ENCODE data around the gene PLXNA1. TPM values are rescaled to one million over a fixed set of nuclear protein-coding genes. Genes with fewer than 3 reads are reported as not detected.

Gene PLXNA1
- total and polyA plus RNA-seq, 9 of the 15 experiments (the other 6 are each of a cell fraction or from before 2014, with no cell fraction given), result 0.23 to 59.9 (median 16.8) TPM

DNA sequence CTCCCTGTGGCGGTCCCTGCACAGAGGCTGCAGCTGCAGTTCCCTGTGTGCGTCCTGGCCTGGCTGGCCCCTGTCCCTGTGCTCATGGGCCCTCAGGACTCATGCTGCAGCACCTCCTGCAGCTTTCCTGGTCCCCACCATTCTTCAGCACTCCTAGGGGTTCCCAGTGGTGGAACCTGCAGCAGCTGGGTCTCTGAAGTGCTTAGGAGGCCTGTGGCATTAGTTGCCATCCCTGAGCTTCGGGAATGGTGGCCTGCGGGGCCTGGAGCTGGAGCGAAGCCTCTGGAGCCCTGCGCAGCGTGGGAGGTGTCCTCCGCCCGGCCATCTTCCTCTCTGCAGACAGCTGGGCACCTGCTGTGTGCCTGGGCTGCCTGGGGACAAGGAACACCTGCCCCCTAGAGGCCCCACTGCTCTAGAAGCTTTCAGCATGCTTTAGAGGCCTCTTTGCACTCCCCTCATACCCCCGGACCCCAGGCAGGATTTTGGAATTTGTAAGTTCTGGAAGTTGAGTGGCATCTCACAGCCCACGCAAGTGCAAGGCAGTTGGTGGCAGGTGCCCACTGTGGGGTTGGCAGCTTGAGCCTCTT is 13.1 kb downstream of the PLXNA1 start:
- ATAC-seq (peak; percentile 63), FAIRE-seq (no peak), DNase-seq (ENCODE audit: extremely low read depth in 1 of 4, low spot score in 3 of 4) (no peak)
- intact Hi-C loops (cut with micrococcal nuclease) (no loop called here), in situ Hi-C loops (cut with MboI) (no loop called here)
- no peak overlapping the region for H3K4me3 ChIP-seq
- peaks cover 3% of the 10 kb centered on the region for H3K9me1 ChIP-seq (ENCODE audit: control insufficient read depth, insufficient read depth, low read length)
- peaks cover 66% of the 10 kb centered on the region for H3K79me2 ChIP-seq (ENCODE audit: control insufficient read depth, insufficient read depth, low read length)
- H3K27me3 ChIP-seq (ENCODE audit: control insufficient read depth in 2 of 2, insufficient read depth in 2 of 2, low read length in 2 of 2), result no peaks in the 10 kb centered on the region
- peak overlapping the region in 1 of 2 experiments; percentile 35; a peak in 1 of 4 replicates for H3K9ac ChIP-seq (ENCODE audit: insufficient read depth in 1 of 2, low read depth in 2 of 2, low read length in 2 of 2)
- no peak overlapping the region for H3K27ac ChIP-seq (ENCODE audit: extremely low read depth, low read depth, low read length)
- ChIA-PET CTCF (ENCODE audit: low intra/inter-chr PET ratio) (no interaction called here), POLR2A (interaction anchor here (0.5 kb wide), 1 partner anchor 10 kb away, joined by 3 read pairs; no protein-coding TSS in a partner anchor)
- 95% methylated on average over 4 of the region's 11 CpGs for WGBS (ENCODE audit: insufficient coverage, low coverage, missing lambda C conversion rate)
- BruUV-seq (replicated peaks), result no TSS peak
- peaks cover 0 to 31% of the 10 kb centered on the region in 2 experiments; a peak in 1 of 5 replicates for H3K4me1 ChIP-seq (replicated peaks in 1 of 2; ENCODE audit: control insufficient read depth in 2 of 2, insufficient read depth in 2 of 2, low read length in 2 of 2)
- no peaks in the 10 kb centered on the region for H3K9me3 ChIP-seq (replicated peaks; ENCODE audit: control insufficient read depth, insufficient read depth, low read depth, low read length)
- H3K4me2 ChIP-seq (ENCODE audit: insufficient read depth, low read length), result no peak overlapping the region
- no peak overlapping the region for H2AFZ ChIP-seq (ENCODE audit: low read depth, low read length)
- H3K36me3 ChIP-seq (ENCODE audit: control insufficient read depth, insufficient read depth, low read length), result peaks cover 32% of the 10 kb centered on the region; the same call in 1 of the 3 replicates
- peaks cover 28% of the 10 kb centered on the region; the same call in 1 of the 2 replicates for H4K20me1 ChIP-seq (replicated peaks; ENCODE audit: control insufficient read depth, insufficient read depth, low read length)
- TF ChIP-seq BDP1 (IDR thresholded peaks at IDR 0.05; ENCODE audit: insufficient read depth, insufficient read length) (no peak), SAFB (IDR thresholded peaks at IDR 0.05; ENCODE audit: borderline replicate concordance, low read depth, low read length) (no peak), ZFPM2 (CRISPR knock-in tag; IDR thresholded peaks at IDR 0.05) (no peak)
- TF ChIP-seq, protein P1, sequence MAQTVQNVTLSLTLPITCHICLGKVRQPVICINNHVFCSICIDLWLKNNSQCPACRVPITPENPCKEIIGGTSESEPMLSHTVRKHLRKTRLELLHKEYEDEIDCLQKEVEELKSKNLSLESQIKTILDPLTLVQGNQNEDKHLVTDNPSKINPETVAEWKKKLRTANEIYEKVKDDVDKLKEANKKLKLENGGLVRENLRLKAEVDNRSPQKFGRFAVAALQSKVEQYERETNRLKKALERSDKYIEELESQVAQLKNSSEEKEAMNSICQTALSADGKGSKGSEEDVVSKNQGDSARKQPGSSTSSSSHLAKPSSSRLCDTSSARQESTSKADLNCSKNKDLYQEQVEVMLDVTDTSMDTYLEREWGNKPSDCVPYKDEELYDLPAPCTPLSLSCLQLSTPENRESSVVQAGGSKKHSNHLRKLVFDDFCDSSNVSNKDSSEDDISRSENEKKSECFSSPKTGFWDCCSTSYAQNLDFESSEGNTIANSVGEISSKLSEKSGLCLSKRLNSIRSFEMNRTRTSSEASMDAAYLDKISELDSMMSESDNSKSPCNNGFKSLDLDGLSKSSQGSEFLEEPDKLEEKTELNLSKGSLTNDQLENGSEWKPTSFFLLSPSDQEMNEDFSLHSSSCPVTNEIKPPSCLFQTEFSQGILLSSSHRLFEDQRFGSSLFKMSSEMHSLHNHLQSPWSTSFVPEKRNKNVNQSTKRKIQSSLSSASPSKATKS (CRISPR knock-in tag; IDR thresholded peaks at IDR 0.05), result no peak
- TF ChIP-seq, protein P2, sequence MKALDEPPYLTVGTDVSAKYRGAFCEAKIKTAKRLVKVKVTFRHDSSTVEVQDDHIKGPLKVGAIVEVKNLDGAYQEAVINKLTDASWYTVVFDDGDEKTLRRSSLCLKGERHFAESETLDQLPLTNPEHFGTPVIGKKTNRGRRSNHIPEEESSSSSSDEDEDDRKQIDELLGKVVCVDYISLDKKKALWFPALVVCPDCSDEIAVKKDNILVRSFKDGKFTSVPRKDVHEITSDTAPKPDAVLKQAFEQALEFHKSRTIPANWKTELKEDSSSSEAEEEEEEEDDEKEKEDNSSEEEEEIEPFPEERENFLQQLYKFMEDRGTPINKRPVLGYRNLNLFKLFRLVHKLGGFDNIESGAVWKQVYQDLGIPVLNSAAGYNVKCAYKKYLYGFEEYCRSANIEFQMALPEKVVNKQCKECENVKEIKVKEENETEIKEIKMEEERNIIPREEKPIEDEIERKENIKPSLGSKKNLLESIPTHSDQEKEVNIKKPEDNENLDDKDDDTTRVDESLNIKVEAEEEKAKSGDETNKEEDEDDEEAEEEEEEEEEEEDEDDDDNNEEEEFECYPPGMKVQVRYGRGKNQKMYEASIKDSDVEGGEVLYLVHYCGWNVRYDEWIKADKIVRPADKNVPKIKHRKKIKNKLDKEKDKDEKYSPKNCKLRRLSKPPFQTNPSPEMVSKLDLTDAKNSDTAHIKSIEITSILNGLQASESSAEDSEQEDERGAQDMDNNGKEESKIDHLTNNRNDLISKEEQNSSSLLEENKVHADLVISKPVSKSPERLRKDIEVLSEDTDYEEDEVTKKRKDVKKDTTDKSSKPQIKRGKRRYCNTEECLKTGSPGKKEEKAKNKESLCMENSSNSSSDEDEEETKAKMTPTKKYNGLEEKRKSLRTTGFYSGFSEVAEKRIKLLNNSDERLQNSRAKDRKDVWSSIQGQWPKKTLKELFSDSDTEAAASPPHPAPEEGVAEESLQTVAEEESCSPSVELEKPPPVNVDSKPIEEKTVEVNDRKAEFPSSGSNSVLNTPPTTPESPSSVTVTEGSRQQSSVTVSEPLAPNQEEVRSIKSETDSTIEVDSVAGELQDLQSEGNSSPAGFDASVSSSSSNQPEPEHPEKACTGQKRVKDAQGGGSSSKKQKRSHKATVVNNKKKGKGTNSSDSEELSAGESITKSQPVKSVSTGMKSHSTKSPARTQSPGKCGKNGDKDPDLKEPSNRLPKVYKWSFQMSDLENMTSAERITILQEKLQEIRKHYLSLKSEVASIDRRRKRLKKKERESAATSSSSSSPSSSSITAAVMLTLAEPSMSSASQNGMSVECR (CRISPR knock-in tag; IDR thresholded peaks at IDR 0.05), result no peak
- TF ChIP-seq, protein P3, sequence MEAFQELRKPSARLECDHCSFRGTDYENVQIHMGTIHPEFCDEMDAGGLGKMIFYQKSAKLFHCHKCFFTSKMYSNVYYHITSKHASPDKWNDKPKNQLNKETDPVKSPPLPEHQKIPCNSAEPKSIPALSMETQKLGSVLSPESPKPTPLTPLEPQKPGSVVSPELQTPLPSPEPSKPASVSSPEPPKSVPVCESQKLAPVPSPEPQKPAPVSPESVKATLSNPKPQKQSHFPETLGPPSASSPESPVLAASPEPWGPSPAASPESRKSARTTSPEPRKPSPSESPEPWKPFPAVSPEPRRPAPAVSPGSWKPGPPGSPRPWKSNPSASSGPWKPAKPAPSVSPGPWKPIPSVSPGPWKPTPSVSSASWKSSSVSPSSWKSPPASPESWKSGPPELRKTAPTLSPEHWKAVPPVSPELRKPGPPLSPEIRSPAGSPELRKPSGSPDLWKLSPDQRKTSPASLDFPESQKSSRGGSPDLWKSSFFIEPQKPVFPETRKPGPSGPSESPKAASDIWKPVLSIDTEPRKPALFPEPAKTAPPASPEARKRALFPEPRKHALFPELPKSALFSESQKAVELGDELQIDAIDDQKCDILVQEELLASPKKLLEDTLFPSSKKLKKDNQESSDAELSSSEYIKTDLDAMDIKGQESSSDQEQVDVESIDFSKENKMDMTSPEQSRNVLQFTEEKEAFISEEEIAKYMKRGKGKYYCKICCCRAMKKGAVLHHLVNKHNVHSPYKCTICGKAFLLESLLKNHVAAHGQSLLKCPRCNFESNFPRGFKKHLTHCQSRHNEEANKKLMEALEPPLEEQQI (IDR thresholded peaks at IDR 0.05), result no peak
- TF ChIP-seq, protein P4, sequence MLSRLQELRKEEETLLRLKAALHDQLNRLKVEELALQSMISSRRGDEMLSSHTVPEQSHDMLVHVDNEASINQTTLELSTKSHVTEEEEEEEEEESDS (CRISPR knock-in tag; IDR thresholded peaks at IDR 0.05), result no peak
- TF ChIP-seq, protein P5, sequence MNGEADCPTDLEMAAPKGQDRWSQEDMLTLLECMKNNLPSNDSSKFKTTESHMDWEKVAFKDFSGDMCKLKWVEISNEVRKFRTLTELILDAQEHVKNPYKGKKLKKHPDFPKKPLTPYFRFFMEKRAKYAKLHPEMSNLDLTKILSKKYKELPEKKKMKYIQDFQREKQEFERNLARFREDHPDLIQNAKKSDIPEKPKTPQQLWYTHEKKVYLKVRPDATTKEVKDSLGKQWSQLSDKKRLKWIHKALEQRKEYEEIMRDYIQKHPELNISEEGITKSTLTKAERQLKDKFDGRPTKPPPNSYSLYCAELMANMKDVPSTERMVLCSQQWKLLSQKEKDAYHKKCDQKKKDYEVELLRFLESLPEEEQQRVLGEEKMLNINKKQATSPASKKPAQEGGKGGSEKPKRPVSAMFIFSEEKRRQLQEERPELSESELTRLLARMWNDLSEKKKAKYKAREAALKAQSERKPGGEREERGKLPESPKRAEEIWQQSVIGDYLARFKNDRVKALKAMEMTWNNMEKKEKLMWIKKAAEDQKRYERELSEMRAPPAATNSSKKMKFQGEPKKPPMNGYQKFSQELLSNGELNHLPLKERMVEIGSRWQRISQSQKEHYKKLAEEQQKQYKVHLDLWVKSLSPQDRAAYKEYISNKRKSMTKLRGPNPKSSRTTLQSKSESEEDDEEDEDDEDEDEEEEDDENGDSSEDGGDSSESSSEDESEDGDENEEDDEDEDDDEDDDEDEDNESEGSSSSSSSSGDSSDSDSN (IDR thresholded peaks at IDR 0.05; ENCODE audit: borderline replicate concordance in 1 of 2, low read depth in 2 of 2, low read length in 2 of 2), result no peak

Measured in K562 (cell line).